Measurements from ENCODE around the gene MMD2. TPM values are rescaled to one million over a fixed set of nuclear protein-coding genes. Genes with fewer than 3 reads are reported as not detected.

MMD2 gene
- total and polyA plus RNA-seq, 2 donors (not counting 1 experiment from before 2014, with no cell fraction given), result not detected

GRCh38 chr7:4875391-4875790 lies 83.6 kb downstream of the MMD2 start:
- Mint-ChIP-seq H3K4me3 (no peak overlapping the region), H3K27me3 (peaks cover 14% of the 10 kb centered on the region), H3K4me1 (no peaks in the 10 kb centered on the region), H3K27ac (no peak overlapping the region), H3K9me3 (ENCODE audit: insufficient read depth) (no peaks in the 10 kb centered on the region)
- WGBS (ENCODE audit: insufficient coverage), result 97% methylated on average over 13 of the region's 15 CpGs
- ChIA-PET CTCF (no interaction called here), POLR2A (no interaction called here)
- H2AFZ ChIP-seq (ENCODE audit: insufficient read depth, low read depth, low read length, poor library complexity, severe bottlenecking), result no peak overlapping the region
- H3K4me3 ChIP-seq (ENCODE audit: control extremely low read depth in 1 of 5, extremely low read depth in 1 of 5, insufficient read depth in 1 of 5, low read depth in 2 of 5, low read length in 4 of 5), result no peak overlapping the region
- H3K79me2 ChIP-seq (ENCODE audit: control insufficient read depth, insufficient read depth, low read length), result no peaks in the 10 kb centered on the region
- no peaks in the 10 kb centered on the region for H3K36me3 ChIP-seq (replicated peaks in 1 of 2; ENCODE audit: control extremely low read depth in 1 of 2, control insufficient read depth in 1 of 2, extremely low read depth in 1 of 2, insufficient read depth in 2 of 2, low read length in 1 of 2)
- no peak for DNase-seq
- no peak overlapping the region for H3K9ac ChIP-seq (ENCODE audit: low read length)
- TF ChIP-seq CTCF (IDR thresholded peaks at IDR 0.05) (no peak), EZH2 (IDR thresholded peaks at IDR 0.05; ENCODE audit: borderline replicate concordance, insufficient read depth, low read depth, low read length, poor library complexity, severe bottlenecking) (no peak)
- intact Hi-C loops (cut with micrococcal nuclease), result no loop called here
- ATAC-seq (ENCODE audit: low read depth), result no peak
- H3K9me3 ChIP-seq (ENCODE audit: control extremely low read depth in 1 of 3, control insufficient read depth in 2 of 3, insufficient read depth in 1 of 3, low read length in 2 of 3), result no peaks in the 10 kb centered on the region
- H3K27ac ChIP-seq (ENCODE audit: low read length in 2 of 2), result no peak overlapping the region
- no peaks in the 10 kb centered on the region for H4K20me1 ChIP-seq (ENCODE audit: control insufficient read depth, insufficient read depth, low read length, poor library complexity, severe bottlenecking)
- no peak overlapping the region for H3K4me2 ChIP-seq (replicated peaks; ENCODE audit: low read depth, low read length, poor library complexity, severe bottlenecking)
- peaks cover 0 to 19% (median 3%) of the 10 kb centered on the region in 4 experiments for H3K27me3 ChIP-seq (replicated peaks in 1 of 4; ENCODE audit: control extremely low read depth in 1 of 4, control insufficient read depth in 3 of 4, insufficient read depth in 4 of 4, low read length in 3 of 4)
- no peaks in the 10 kb centered on the region for H3K4me1 ChIP-seq (ENCODE audit: control insufficient read depth in 2 of 2, insufficient read depth in 2 of 2, low read length in 2 of 2)

- Mint-ChIP-seq H3K4me3 (no peak overlapping the region), H3K27me3 (peaks cover 17% of the 10 kb centered on the region), H3K9me3 (ENCODE audit: insufficient read depth) (no peaks in the 10 kb centered on the region), H3K4me1 (no peaks in the 10 kb centered on the region), H3K27ac (no peak overlapping the region)
- POLR2A ChIA-PET, result no interaction called here
- TF ChIP-seq EZH2 (IDR thresholded peaks at IDR 0.05; ENCODE audit: borderline replicate concordance, insufficient read depth, low read depth, low read length, poor library complexity, severe bottlenecking) (no peak), CTCF (IDR thresholded peaks at IDR 0.05) (no peak)
- H3K4me2 ChIP-seq (replicated peaks; ENCODE audit: low read depth, low read length, poor library complexity, severe bottlenecking), result no peak overlapping the region
- no peaks in the 10 kb centered on the region for H4K20me1 ChIP-seq (ENCODE audit: control insufficient read depth, insufficient read depth, low read length, poor library complexity, severe bottlenecking)
- DNase-seq, result no peak
- H3K79me2 ChIP-seq (ENCODE audit: control insufficient read depth, insufficient read depth, low read length), result no peaks in the 10 kb centered on the region
- no peak overlapping the region for H2AFZ ChIP-seq (ENCODE audit: insufficient read depth, low read depth, low read length, poor library complexity, severe bottlenecking)
- ATAC-seq (ENCODE audit: low read depth), result no peak
- H3K9ac ChIP-seq (ENCODE audit: low read length), result no peak overlapping the region
- WGBS (ENCODE audit: insufficient coverage), result 90% methylated on average over 23 of the region's 31 CpGs
- no peak overlapping the region for H3K27ac ChIP-seq (ENCODE audit: low read length in 2 of 2)
- CTCF ChIA-PET, result no interaction called here
- peaks cover 0 to 14% (median 3%) of the 10 kb centered on the region in 4 experiments for H3K27me3 ChIP-seq (replicated peaks in 1 of 4; ENCODE audit: control extremely low read depth in 1 of 4, control insufficient read depth in 3 of 4, insufficient read depth in 4 of 4, low read length in 3 of 4)
- H3K36me3 ChIP-seq (replicated peaks in 1 of 2; ENCODE audit: control extremely low read depth in 1 of 2, control insufficient read depth in 1 of 2, extremely low read depth in 1 of 2, insufficient read depth in 2 of 2, low read length in 1 of 2), result no peaks in the 10 kb centered on the region
- peaks cover 0 to 1% (median 0%) of the 10 kb centered on the region in 3 donors for H3K9me3 ChIP-seq (ENCODE audit: control extremely low read depth in 1 of 3, control insufficient read depth in 2 of 3, insufficient read depth in 1 of 3, low read length in 2 of 3)
- H3K4me1 ChIP-seq (ENCODE audit: control insufficient read depth in 2 of 2, insufficient read depth in 2 of 2, low read length in 2 of 2), result no peaks in the 10 kb centered on the region
- no peak overlapping the region for H3K4me3 ChIP-seq (ENCODE audit: control extremely low read depth in 1 of 5, extremely low read depth in 1 of 5, insufficient read depth in 1 of 5, low read depth in 2 of 5, low read length in 4 of 5)
- intact Hi-C loops (cut with micrococcal nuclease), result no loop called here
These were observed 85.7 kb downstream of the MMD2 start for GRCh38 chr7:4873071-4873944.

Data from B cell (primary cell).